Urinary bladder (tissue), 4 donors: ENCODE measurements around the gene CACNA1A. TPM values are rescaled to one million over a fixed set of nuclear protein-coding genes. Genes with fewer than 3 reads are reported as not detected.
"Not testable (repeated sequence)": the region's sequence is repeated elsewhere in the genome, so short reads cannot be mapped to it uniquely, and the experiment has no call there.

Experiments used
- DNase-seq: peaks from one replicate; pipeline ENCODE4 v3.0.0-alpha.2; 2015; ENCODE audit errors: extremely low spot score
- H3K27ac ChIP-seq: one replicate; pipeline ENCODE4 v1.5.1; 2013; ENCODE audit warnings: low read depth, mild to moderate bottlenecking, moderate library complexity
- H3K36me3 ChIP-seq: one replicate; pipeline ENCODE4 v1.6.1; 2013; ENCODE audit warnings: mild to moderate bottlenecking, moderate library complexity; ENCODE audit not compliant: insufficient read depth
- H3K4me1 ChIP-seq: one replicate; pipeline ENCODE4 v1.6.1; 2013; ENCODE audit warnings: mild to moderate bottlenecking, moderate library complexity; ENCODE audit not compliant: insufficient read depth
- H3K4me3 ChIP-seq: one replicate; pipeline ENCODE4 v1.5.1; 2013; ENCODE audit warnings: low read depth, low read length
- WGBS: extraction: QIAGEN DNeasy Blood & Tissue Kit; methylation state at CpG from one replicate; pipeline ENCODE4 v1.1.7; 2013; 5-methylcytosine and 5-hydroxymethylcytosine counted together
- polyA plus RNA-seq: library from polyadenylated mRNA; stranded (reverse); fragments of 200-250 nt; gene quantifications from one replicate; pipeline ENCODE4 v1.2.3, GENCODE V29; 2013
- total RNA-seq: library from RNA; depleted of rRNA; stranded (reverse); fragments of >200 nt; gene quantifications from one replicate; pipeline ENCODE4 v1.2.3, GENCODE V29; 2014
- donor health status: healthy with polysubstance abuse.
- donor health status: healthy.

Gene CACNA1A
- total and polyA plus RNA-seq, 2 donors = 0.75 to 1.7 TPM

- DNase-seq = no peak
- no peak overlapping the region for H3K4me3 ChIP-seq
- H3K4me1 ChIP-seq = no peaks in the 10 kb centered on the region
- WGBS = 84% methylated on average over 18 of the region's 18 CpGs
- no peaks in the 10 kb centered on the region for H3K36me3 ChIP-seq
- H3K27ac ChIP-seq = no peak overlapping the region
Measured at GRCh38 chr19:13198634-13199033, 307.6 kb downstream of the CACNA1A start.

- WGBS = 67% methylated on average over 11 of the region's 11 CpGs
- H3K4me3 ChIP-seq = no peak overlapping the region
- no peaks in the 10 kb centered on the region for H3K36me3 ChIP-seq
- DNase-seq = no peak
- no peak overlapping the region for H3K27ac ChIP-seq
- H3K4me1 ChIP-seq = no peaks in the 10 kb centered on the region
Measured at GRCh38 chr19:13195678-13196077, 310.6 kb downstream of the CACNA1A start.

- WGBS = 73% methylated on average over 19 of the region's 19 CpGs
Measured at GRCh38 chr19:13190781-13191540, 315.3 kb downstream of the CACNA1A start.

GRCh38 chr19:13189600-13189999 is 316.7 kb downstream of the CACNA1A start:
- Histone ChIP-seq H3K4me3 (no peak overlapping the region), H3K36me3 (no peaks in the 10 kb centered on the region), H3K4me1 (no peaks in the 10 kb centered on the region), H3K27ac (no peak overlapping the region)
- no peak for DNase-seq
- 76% methylated on average over 4 of the region's 4 CpGs for WGBS

More at GRCh38 chr19:13190781-13191540, 315.3 kb downstream of the CACNA1A start:
- no peak overlapping the region for H3K4me3 ChIP-seq
- H3K27ac ChIP-seq = no peak overlapping the region
- H3K36me3 ChIP-seq = no peaks in the 10 kb centered on the region
- DNase-seq = no peak
- H3K4me1 ChIP-seq = no peaks in the 10 kb centered on the region

- Histone ChIP-seq H3K4me1 (no peaks in the 10 kb centered on the region), H3K36me3 (no peaks in the 10 kb centered on the region), H3K27ac (no peak overlapping the region), H3K4me3 (no peak overlapping the region)
- no peak for DNase-seq
- 96% methylated on average over 4 of the region's 4 CpGs for whole genome bisulfite sequencing
Measured at GRCh38 chr19:13187419-13187818, 318.9 kb downstream of the CACNA1A start.

- not testable (repeated sequence) for H3K36me3 ChIP-seq, H3K27ac ChIP-seq, H3K4me1 ChIP-seq, DNase-seq, H3K4me3 ChIP-seq
- WGBS = 90% methylated on average over 38 of the region's 38 CpGs
Measured at GRCh38 chr19:13186688-13187087, 319.6 kb downstream of the CACNA1A start.

GRCh38 chr19:13185763-13186657 is 320.3 kb downstream of the CACNA1A start:
- H3K4me1 ChIP-seq, DNase-seq, H3K4me3 ChIP-seq, H3K36me3 ChIP-seq, H3K27ac ChIP-seq: not testable (repeated sequence)
- 59% methylated on average over 22 of the region's 22 CpGs for WGBS

- not testable (repeated sequence) for H3K36me3 ChIP-seq, H3K4me3 ChIP-seq, DNase-seq, H3K4me1 ChIP-seq, H3K27ac ChIP-seq
- 91% methylated on average over 23 of the region's 23 CpGs for WGBS
Measured at GRCh38 chr19:13184926-13185325, 321.4 kb downstream of the CACNA1A start.

- DNase-seq = peak; percentile 57
- Histone ChIP-seq H3K4me3 (no peak overlapping the region), H3K4me1 (peaks cover 3% of the 10 kb centered on the region), H3K36me3 (no peaks in the 10 kb centered on the region), H3K27ac (no peak overlapping the region)
- 11% methylated on average over 16 of the region's 16 CpGs for WGBS
Measured at GRCh38 chr19:13181747-13182388, 324.4 kb downstream of the CACNA1A start.

- not testable (repeated sequence) for DNase-seq, H3K4me3 ChIP-seq, H3K27ac ChIP-seq, H3K4me1 ChIP-seq, H3K36me3 ChIP-seq
- 91% methylated on average over 10 of the region's 10 CpGs for WGBS
Measured at GRCh38 chr19:13178291-13178690, 328.0 kb downstream of the CACNA1A start.

- not testable (repeated sequence) for H3K36me3 ChIP-seq, DNase-seq, H3K4me3 ChIP-seq, H3K27ac ChIP-seq, H3K4me1 ChIP-seq
- WGBS = 96% methylated on average over 5 of the region's 5 CpGs
Measured at GRCh38 chr19:13177584-13177983, 328.7 kb downstream of the CACNA1A start.

- H3K27ac ChIP-seq = no peak overlapping the region
- peaks cover 4% of the 10 kb centered on the region for H3K4me1 ChIP-seq
- 72% methylated on average over 8 of the region's 8 CpGs for WGBS
- H3K36me3 ChIP-seq = no peaks in the 10 kb centered on the region
- DNase-seq = no peak
- no peak overlapping the region for H3K4me3 ChIP-seq
Measured at GRCh38 chr19:13176345-13176744, 329.9 kb downstream of the CACNA1A start.

GRCh38 chr19:13173139-13173737 is 333.0 kb downstream of the CACNA1A start:
- Histone ChIP-seq H3K27ac (no peak overlapping the region), H3K4me3 (no peak overlapping the region), H3K4me1 (peaks cover 4% of the 10 kb centered on the region), H3K36me3 (no peaks in the 10 kb centered on the region)
- 74% methylated on average over 12 of the region's 12 CpGs for WGBS
- DNase-seq = no peak
